SU-DHL-6 (cell line): Measurements from ENCODE around the gene RPL23.

Source experiments
- CTCF ChIP-seq: fragments of 200-600 bp; sonication (generic); IDR thresholded peaks from one replicate; pipeline ENCODE4 v1.5.1; 2017; ENCODE audit warnings: antibody characterized with exemption, mild to moderate bottlenecking, low read length, moderate library complexity; ENCODE audit not compliant: insufficient read depth, poor library complexity, severe bottlenecking
- EZH2phosphoT487 ChIP-seq: fragments of 200-600 bp; sonication (generic), shearing (Covaris generic); conservative IDR thresholded peaks from 2 replicates; pipeline ENCODE4 v1.6.1; 2018; ENCODE audit warnings: mild to moderate bottlenecking, antibody characterized with exemption, low read length, moderate library complexity, mixed read lengths

- no peak for TF ChIP-seq CTCF
- no peak for TF ChIP-seq EZH2phosphoT487
Measured at GRCh38 chr17:38899421-38899820, 45.9 kb upstream of the RPL23 start.
